SU-DHL-6 (cell line): ENCODE results near the gene SERPINI1.
"Not testable (repeated sequence)": the region's sequence is repeated elsewhere in the genome, so short reads cannot be mapped to it uniquely, and the experiment has no call there.

ENCODE experiments used
- H2AFZ ChIP-seq: fragments of 200-600 bp; sonication (generic); 2 replicates; pipeline ENCODE4 v1.6.1; 2014; ENCODE audit warnings: low read depth, mild to moderate bottlenecking, moderate library complexity, mixed read lengths, antibody characterized with exemption, low read length; ENCODE audit not compliant: severe bottlenecking
- H3F3A ChIP-seq: fragments of 200-600 bp; shearing (Covaris generic); 2 replicates; pipeline ENCODE4 v1.6.0; 2016; ENCODE audit warnings: antibody characterized with exemption, mild to moderate bottlenecking; ENCODE audit not compliant: insufficient read depth
- H3K27ac ChIP-seq: fragments of 200-600 bp; sonication (generic); 2 replicates; pipeline ENCODE4 v1.5.1; 2016; ENCODE audit warnings: low read depth, mild to moderate bottlenecking, low read length, moderate library complexity, mixed read lengths
- H3K27me3 ChIP-seq: fragments of 200-600 bp; sonication (generic), shearing (Covaris generic); 2 replicates; pipeline ENCODE4 v1.6.0; 2014; ENCODE audit warnings: mild to moderate bottlenecking, low read length
- H3K36me3 ChIP-seq: fragments of 200-600 bp; sonication (generic); 2 replicates; pipeline ENCODE4 v1.6.1; 2014; ENCODE audit warnings: mild to moderate bottlenecking, low read length, mixed read lengths
- H3K4me2 ChIP-seq: fragments of 300-600, 200-600 bp; shearing (Covaris generic), sonication (generic); 2 replicates; pipeline ENCODE4 v1.6.0; 2014; ENCODE audit warnings: low read length, low read depth, mild to moderate bottlenecking; ENCODE audit not compliant: poor library complexity, severe bottlenecking
- H3K4me3 ChIP-seq: fragments of 200-600 bp; sonication (generic); 2 replicates; pipeline ENCODE4 v1.5.1; 2014; ENCODE audit warnings: antibody characterized with exemption, low read length, mild to moderate bottlenecking, mixed read lengths; ENCODE audit not compliant: insufficient read depth, poor library complexity, severe bottlenecking
- H3K79me2 ChIP-seq: fragments of 200-600 bp; sonication (generic); 2 replicates; pipeline ENCODE4 v1.6.1; 2014; ENCODE audit warnings: mild to moderate bottlenecking, low read length, moderate library complexity; ENCODE audit not compliant: insufficient read depth
- H3K9ac ChIP-seq: fragments of 200-600 bp; sonication (generic); 2 replicates; pipeline ENCODE4 v1.7.0; 2014; ENCODE audit warnings: mild to moderate bottlenecking, low read length
- H3K9me2 ChIP-seq: fragments of 200-600 bp; sonication (generic); replicated peaks from 2 replicates; pipeline ENCODE4 v1.6.1; 2014; ENCODE audit warnings: low read length; ENCODE audit not compliant: insufficient read depth
- H3K9me3 ChIP-seq: fragments of 200-600 bp; sonication (generic); 2 replicates; pipeline ENCODE4 v1.6.1; 2014; ENCODE audit warnings: low read length, mixed read lengths; ENCODE audit not compliant: insufficient read depth
- H4K20me1 ChIP-seq: fragments of 200-600 bp; sonication (generic); 2 replicates; pipeline ENCODE4 v1.6.1; 2014; ENCODE audit warnings: low read depth, mild to moderate bottlenecking, antibody characterized with exemption, low read length, moderate library complexity, mixed read lengths
- CTCF ChIP-seq: fragments of 200-600 bp; sonication (generic); IDR thresholded peaks from one replicate; pipeline ENCODE4 v1.5.1; 2017; ENCODE audit warnings: antibody characterized with exemption, mild to moderate bottlenecking, low read length, moderate library complexity; ENCODE audit not compliant: insufficient read depth, poor library complexity, severe bottlenecking
- EZH2phosphoT487 ChIP-seq: fragments of 200-600 bp; sonication (generic), shearing (Covaris generic); conservative IDR thresholded peaks from 2 replicates; pipeline ENCODE4 v1.6.1; 2018; ENCODE audit warnings: mild to moderate bottlenecking, antibody characterized with exemption, low read length, moderate library complexity, mixed read lengths

SERPINI1 gene

GRCh38 chr3:167820102-167820865, 84.8 kb downstream of the SERPINI1 start:
- Histone ChIP-seq H2AFZ (no peak overlapping the region), H3K36me3 (no peaks in the 10 kb centered on the region), H3K4me2 (no peak overlapping the region)

GRCh38 chr3:167821248-167821805, 85.8 kb downstream of the SERPINI1 start:
- Histone ChIP-seq H4K20me1 (no peaks in the 10 kb centered on the region), H3K27me3 (no peaks in the 10 kb centered on the region), H3F3A (no peaks in the 10 kb centered on the region), H3K79me2 (no peaks in the 10 kb centered on the region), H2AFZ (no peak overlapping the region), H3K4me2 (no peak overlapping the region), H3K9me2 (no peaks in the 10 kb centered on the region), H3K27ac (no peak overlapping the region), H3K36me3 (no peaks in the 10 kb centered on the region), H3K9ac (no peak overlapping the region), H3K9me3 (peaks cover 6% of the 10 kb centered on the region; the same call in 1 of the 2 replicates), H3K4me3 (no peak overlapping the region)
- no peak for TF ChIP-seq CTCF
- TF ChIP-seq EZH2phosphoT487, result no peak

More at GRCh38 chr3:167820102-167820865, 84.8 kb downstream of the SERPINI1 start:
- H3K9me3 ChIP-seq, result peaks cover 6% of the 10 kb centered on the region; the same call in 1 of the 2 replicates
- no peaks in the 10 kb centered on the region for H3K27me3 ChIP-seq
- no peak for TF ChIP-seq CTCF
- TF ChIP-seq EZH2phosphoT487, result no peak
- H3K9me2 ChIP-seq, result no peaks in the 10 kb centered on the region
- no peak overlapping the region for H3K27ac ChIP-seq
- H4K20me1 ChIP-seq, result no peaks in the 10 kb centered on the region
- no peak overlapping the region for H3K9ac ChIP-seq
- no peaks in the 10 kb centered on the region for H3K79me2 ChIP-seq
- H3F3A ChIP-seq, result no peaks in the 10 kb centered on the region
- H3K4me3 ChIP-seq, result no peak overlapping the region

GRCh38 chr3:167823738-167824137, 88.2 kb downstream of the SERPINI1 start:
- Histone ChIP-seq H4K20me1 (no peaks in the 10 kb centered on the region), H2AFZ (no peak overlapping the region), H3K27me3 (no peaks in the 10 kb centered on the region), H3K27ac (no peak overlapping the region), H3K9me2 (no peaks in the 10 kb centered on the region), H3K36me3 (no peaks in the 10 kb centered on the region), H3K4me3 (no peak overlapping the region), H3K4me2 (no peak overlapping the region), H3K9ac (no peak overlapping the region), H3K9me3 (peaks cover 6% of the 10 kb centered on the region; the same call in 1 of the 2 replicates), H3F3A (peaks cover 7% of the 10 kb centered on the region; the same call in 1 of the 2 replicates), H3K79me2 (no peaks in the 10 kb centered on the region)
- TF ChIP-seq EZH2phosphoT487 (no peak), CTCF (no peak)

GRCh38 chr3:167827588-167827987, 92.1 kb downstream of the SERPINI1 start:
- not testable (repeated sequence) for H3K4me3 ChIP-seq, H3K9ac ChIP-seq, H3K9me2 ChIP-seq, H3K79me2 ChIP-seq, H3K4me2 ChIP-seq, H3K27me3 ChIP-seq, H3K36me3 ChIP-seq, H4K20me1 ChIP-seq, H2AFZ ChIP-seq, H3K27ac ChIP-seq, H3K9me3 ChIP-seq
- H3F3A ChIP-seq, result peaks cover 24% of the 10 kb centered on the region
